Thyroid gland (tissue), 4 donors: ENCODE measurements around the gene SF3B5. TPM values are rescaled to one million over a fixed set of nuclear protein-coding genes. Genes with fewer than 3 reads are reported as not detected.

Experiments
- DNase-seq, 2 donors: peaks; one replicate each; pipeline ENCODE4 v3.0.0-alpha.2; 2019
- H3K27ac ChIP-seq, 3 donors: fragments of 200-600 bp; sonication (generic); 1 replicate in 2 of 3; 2 replicates in 1 of 3; pipeline ENCODE4 v1.5.1; 2016 to 2019; ENCODE audit warnings: mild to moderate bottlenecking in 1 of 3, moderate library complexity in 1 of 3
- H3K27me3 ChIP-seq: fragments of 200-600 bp; sonication (generic); one replicate; pipeline ENCODE4 v1.5.1; 2019
- H3K36me3 ChIP-seq, 2 donors: fragments of 200-600 bp; sonication (generic); one replicate each; pipeline ENCODE4 v1.5.1; 2016 to 2019
- H3K4me1 ChIP-seq, 2 donors: fragments of 200-600 bp; sonication (generic); one replicate each; pipeline ENCODE4 v1.5.1; 2017 to 2019
- H3K4me3 ChIP-seq, 3 donors: fragments of 200-600 bp; sonication (generic); replicated peaks in 1 of 3; 1 replicate in 2 of 3; 2 replicates in 1 of 3; pipeline ENCODE4 v1.5.1; 2016; ENCODE audit warnings: mild to moderate bottlenecking in 1 of 3
- H3K9me3 ChIP-seq: fragments of 200-600 bp; sonication (generic); one replicate; pipeline ENCODE4 v1.5.1; 2017
- CTCF ChIP-seq, 6 experiments: fragments of 200-600 bp in 3 of 6; fragments of 450-650 bp in 3 of 6; sonication (generic) in 3 of 6; IDR thresholded peaks; one replicate each; pipeline ENCODE4 v1.5.1; 2016 to 2019; ENCODE audit warnings: antibody characterized with exemption in 6 of 6, mild to moderate bottlenecking in 2 of 6, inconsistent platforms in 1 of 6, moderate library complexity in 1 of 6
- POLR2A ChIP-seq, 2 donors: fragments of 450-650 bp; IDR thresholded peaks; one replicate each; pipeline ENCODE4 v1.6.1; 2017; ENCODE audit warnings: antibody characterized with exemption in 2 of 2, mild to moderate bottlenecking in 2 of 2, moderate library complexity in 1 of 2
- WGBS, 2 donors: methylation state at CpG; one replicate each; pipeline ENCODE4 v1.1.5; 2017; 5-methylcytosine and 5-hydroxymethylcytosine counted together
- intact Hi-C: fragments of 100-400 bp; cut with DNase I; formaldehyde crosslinking; loops from one replicate; pipeline ENCODE4 v1.15.1; 2023
- total RNA-seq, 4 donors: library from RNA; depleted of rRNA; stranded (reverse); fragments of >200 nt; gene quantifications; one replicate each; pipeline ENCODE4 v1.2.3, GENCODE V29; 2016

The SF3B5 gene
- total RNA-seq, 4 donors from 2014 or later, result 63.1 to 205 (median 133) TPM

GRCh38 chr6:144064402-144065212, 30.8 kb downstream of the SF3B5 start:
- Histone ChIP-seq H3K9me3 (no peaks in the 10 kb centered on the region), H3K36me3 (no peaks in the 10 kb centered on the region), H3K27ac (peak overlapping the region; percentile 4 to 77 (median 58)), H3K4me3 (peak overlapping the region; percentile 59 to 95 (median 84)), H3K27me3 (no peaks in the 10 kb centered on the region), H3K4me1 (no peaks in the 10 kb centered on the region)
- DNase-seq, result peak in 1 of 2 donors; percentile 26
- TF ChIP-seq CTCF (IDR thresholded peaks at IDR 0.05) (no peak), POLR2A (IDR thresholded peaks at IDR 0.05) (no peak)
- 10 to 12% methylated on average over 30 to 35 of the region's 57 CpGs for WGBS, 2 donors
- intact Hi-C loops, result no loop called here

- 0% methylated on average over 5 to 30 of the region's 72 CpGs for WGBS, 2 donors
Measured at GRCh38 chr6:144063744-144064401, 31.5 kb downstream of the SF3B5 start.

GRCh38 chr6:144063246-144063743, 32.1 kb downstream of the SF3B5 start:
- Histone ChIP-seq H3K27ac (peak overlapping the region in 1 of 3 donors; percentile 77), H3K4me1 (no peaks in the 10 kb centered on the region), H3K9me3 (no peaks in the 10 kb centered on the region), H3K4me3 (peak overlapping the region; percentile 59 to 95 (median 84)), H3K36me3 (no peaks in the 10 kb centered on the region), H3K27me3 (no peaks in the 10 kb centered on the region)
- peak; percentile 21 to 38 for DNase-seq
- no peak for TF ChIP-seq POLR2A (IDR thresholded peaks at IDR 0.05)
- 3 to 5% methylated on average over 10 to 16 of the region's 16 CpGs for WGBS, 2 donors
- intact Hi-C loops, result no loop called here

More at GRCh38 chr6:144063744-144064401, 31.5 kb downstream of the SF3B5 start:
- Histone ChIP-seq H3K4me3 (peak overlapping the region; percentile 59 to 95 (median 84)), H3K4me1 (no peaks in the 10 kb centered on the region), H3K36me3 (no peaks in the 10 kb centered on the region), H3K9me3 (no peaks in the 10 kb centered on the region), H3K27me3 (no peaks in the 10 kb centered on the region), H3K27ac (peak overlapping the region; percentile 4 to 77 (median 58))
- intact Hi-C loops, result no loop called here
- peak; percentile 88 for DNase-seq
- TF ChIP-seq POLR2A (IDR thresholded peaks at IDR 0.05) (peak in 1 of 2 donors; percentile 95), CTCF (IDR thresholded peaks at IDR 0.05) (peak in 1 of 6 experiments; percentile 19)

- Histone ChIP-seq H3K4me3 (peak overlapping the region in 1 of 3 donors; percentile 95), H3K9me3 (no peaks in the 10 kb centered on the region), H3K36me3 (no peaks in the 10 kb centered on the region), H3K27me3 (no peaks in the 10 kb centered on the region), H3K4me1 (no peaks in the 10 kb centered on the region), H3K27ac (no peak overlapping the region)
- WGBS, 2 donors, result 33 to 37% methylated on average over 5 of the region's 5 CpGs
- TF ChIP-seq CTCF (IDR thresholded peaks at IDR 0.05), result no peak
- TF ChIP-seq POLR2A (IDR thresholded peaks at IDR 0.05), result no peak
- no peak for DNase-seq
- intact Hi-C loops, result no loop called here
Measured at GRCh38 chr6:144062786-144063185, 32.6 kb downstream of the SF3B5 start.

- Histone ChIP-seq H3K36me3 (no peaks in the 10 kb centered on the region), H3K27ac (no peak overlapping the region), H3K9me3 (no peaks in the 10 kb centered on the region), H3K27me3 (no peaks in the 10 kb centered on the region), H3K4me1 (no peaks in the 10 kb centered on the region), H3K4me3 (no peak overlapping the region)
- TF ChIP-seq CTCF (IDR thresholded peaks at IDR 0.05) (no peak), POLR2A (IDR thresholded peaks at IDR 0.05) (no peak)
- DNase-seq, result no peak
- WGBS, 2 donors, result 100% methylated on average over 1 of the region's 1 CpG
- intact Hi-C loops, result no loop called here
Measured at GRCh38 chr6:144059139-144059538, 36.2 kb downstream of the SF3B5 start.
